Measurements from ENCODE around the gene PHACTR3. TPM values are rescaled to one million over a fixed set of nuclear protein-coding genes. Genes with fewer than 3 reads are reported as not detected.

PHACTR3 gene
- total RNA-seq, 1 donor from 2014 or later = 2.1 TPM

- Mint-ChIP-seq H3K9me3 (no peaks in the 10 kb centered on the region), H3K36me3 (no peaks in the 10 kb centered on the region), H3K4me3 (no peak overlapping the region), H3K27ac (no peak overlapping the region), H3K4me1 (ENCODE audit: unreplicated experiment) (peaks cover 5% of the 10 kb centered on the region), H3K27me3 (peaks cover 33% of the 10 kb centered on the region)
- TF ChIP-seq, protein P1, sequence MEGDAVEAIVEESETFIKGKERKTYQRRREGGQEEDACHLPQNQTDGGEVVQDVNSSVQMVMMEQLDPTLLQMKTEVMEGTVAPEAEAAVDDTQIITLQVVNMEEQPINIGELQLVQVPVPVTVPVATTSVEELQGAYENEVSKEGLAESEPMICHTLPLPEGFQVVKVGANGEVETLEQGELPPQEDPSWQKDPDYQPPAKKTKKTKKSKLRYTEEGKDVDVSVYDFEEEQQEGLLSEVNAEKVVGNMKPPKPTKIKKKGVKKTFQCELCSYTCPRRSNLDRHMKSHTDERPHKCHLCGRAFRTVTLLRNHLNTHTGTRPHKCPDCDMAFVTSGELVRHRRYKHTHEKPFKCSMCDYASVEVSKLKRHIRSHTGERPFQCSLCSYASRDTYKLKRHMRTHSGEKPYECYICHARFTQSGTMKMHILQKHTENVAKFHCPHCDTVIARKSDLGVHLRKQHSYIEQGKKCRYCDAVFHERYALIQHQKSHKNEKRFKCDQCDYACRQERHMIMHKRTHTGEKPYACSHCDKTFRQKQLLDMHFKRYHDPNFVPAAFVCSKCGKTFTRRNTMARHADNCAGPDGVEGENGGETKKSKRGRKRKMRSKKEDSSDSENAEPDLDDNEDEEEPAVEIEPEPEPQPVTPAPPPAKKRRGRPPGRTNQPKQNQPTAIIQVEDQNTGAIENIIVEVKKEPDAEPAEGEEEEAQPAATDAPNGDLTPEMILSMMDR (conservative IDR thresholded peaks at IDR 0.05) = no peak
- no peak for DNase-seq (ENCODE audit: extremely low spot score, unreplicated experiment)
Measured at GRCh38 chr20:59825563-59825920, 221.2 kb downstream of the PHACTR3 start.

GRCh38 chr20:59825944-59826759 is 221.8 kb downstream of the PHACTR3 start:
- peak overlapping the region; percentile 25 for H3K27ac Mint-ChIP-seq
- TF ChIP-seq, protein P1 (conservative IDR thresholded peaks at IDR 0.05) = no peak
- peaks cover 5% of the 10 kb centered on the region for H3K4me1 Mint-ChIP-seq (ENCODE audit: unreplicated experiment)
- no peak for DNase-seq (ENCODE audit: extremely low spot score, unreplicated experiment)
- peaks cover 33% of the 10 kb centered on the region for H3K27me3 Mint-ChIP-seq
- H3K4me3 Mint-ChIP-seq = no peak overlapping the region
- no peaks in the 10 kb centered on the region for H3K36me3 Mint-ChIP-seq
- H3K9me3 Mint-ChIP-seq = no peaks in the 10 kb centered on the region

DNA sequence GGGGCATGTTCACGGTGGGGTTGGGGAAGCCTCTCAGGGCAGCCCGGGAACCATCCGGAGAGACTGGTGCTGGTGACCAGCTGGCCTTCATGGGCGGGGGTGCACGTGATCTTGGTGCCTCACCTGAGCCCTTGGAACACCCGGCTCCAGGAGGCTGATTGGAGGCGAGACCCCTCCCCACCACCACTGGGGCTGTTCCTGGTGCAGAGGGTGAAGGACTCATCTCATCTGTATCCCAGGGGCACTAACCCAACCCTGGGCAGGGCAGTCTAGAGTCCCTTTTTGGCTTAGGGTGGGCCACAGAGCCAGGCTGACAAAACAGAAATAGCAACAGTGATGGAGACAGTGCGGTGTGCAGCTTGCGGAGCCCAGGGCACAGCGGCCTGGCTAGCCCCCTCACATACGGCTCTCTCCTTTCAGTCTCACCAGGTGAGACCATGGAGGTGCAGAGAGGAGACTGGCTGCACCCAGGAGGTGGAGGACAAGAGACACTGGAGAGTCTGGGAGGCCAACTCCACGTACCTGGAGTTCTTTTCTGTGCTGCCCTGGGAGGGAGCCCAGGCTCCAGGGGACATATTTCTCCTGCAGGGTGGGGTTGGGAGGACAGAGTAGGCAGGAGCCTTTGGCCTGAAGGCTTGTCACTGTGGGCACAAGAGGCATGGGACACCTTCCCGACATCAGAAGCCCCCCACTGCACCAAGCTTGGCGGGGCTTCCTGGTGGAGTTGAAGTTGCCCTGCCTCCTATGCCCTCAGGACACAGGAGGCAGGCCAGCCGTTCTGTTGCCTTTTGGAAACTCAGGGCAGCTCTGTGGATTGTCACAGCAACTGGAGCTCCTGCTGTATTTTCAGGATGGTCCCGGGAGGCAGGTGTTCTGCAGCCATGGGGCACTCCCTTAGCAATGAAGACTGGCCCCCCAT is 223.1 kb downstream of the PHACTR3 start:
- no peak for DNase-seq (ENCODE audit: extremely low spot score, unreplicated experiment)
- Mint-ChIP-seq H3K4me3 (no peak overlapping the region), H3K36me3 (no peaks in the 10 kb centered on the region), H3K27ac (no peak overlapping the region), H3K9me3 (no peaks in the 10 kb centered on the region), H3K4me1 (ENCODE audit: unreplicated experiment) (peaks cover 5% of the 10 kb centered on the region), H3K27me3 (peaks cover 29% of the 10 kb centered on the region)
- TF ChIP-seq, protein P1 (conservative IDR thresholded peaks at IDR 0.05) = no peak

DNA sequence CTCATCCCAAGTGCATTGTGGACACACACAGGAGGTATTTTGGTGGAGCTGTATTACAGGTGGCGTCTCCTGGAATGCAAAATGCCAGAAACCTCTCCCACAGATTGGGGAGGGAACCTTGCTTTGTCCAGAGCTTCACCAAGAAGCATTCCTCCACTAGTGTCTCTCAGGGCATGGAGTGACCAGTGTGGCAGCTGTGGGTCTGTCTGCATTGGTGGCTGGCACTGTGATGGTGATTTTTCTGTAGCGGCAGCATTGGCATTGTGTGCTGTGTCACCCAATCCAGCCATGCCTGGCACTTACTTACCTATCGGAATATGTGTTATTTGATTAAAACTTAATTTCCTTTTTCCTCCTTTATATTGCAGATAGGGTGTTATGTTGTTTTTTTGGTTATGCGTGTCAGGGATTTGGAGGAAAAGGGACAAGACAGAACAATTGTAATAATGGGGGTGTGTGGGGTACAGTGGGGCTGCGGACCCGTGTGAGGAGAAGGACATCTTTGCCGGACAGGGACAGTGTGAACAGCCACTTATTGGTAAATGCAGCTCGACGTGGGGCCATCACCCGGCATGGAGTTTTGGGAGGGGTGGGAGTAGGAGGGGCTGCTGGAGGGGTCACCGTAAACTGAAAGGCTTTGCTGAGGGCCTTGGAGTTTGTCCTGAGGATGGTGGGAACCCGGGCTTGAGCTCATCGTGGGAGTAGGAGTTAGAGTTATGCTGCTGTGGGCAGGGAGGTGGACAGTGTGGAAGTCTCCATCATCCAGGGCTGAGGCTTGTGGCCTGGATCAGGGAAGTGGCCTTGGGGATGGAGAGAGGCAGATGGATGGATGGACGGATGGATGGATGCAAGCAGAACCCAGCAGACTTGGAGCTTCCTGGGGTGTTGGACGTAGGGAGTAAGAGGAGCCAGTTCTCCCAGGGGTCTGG is 224.0 kb downstream of the PHACTR3 start:
- Mint-ChIP-seq H3K4me1 (ENCODE audit: unreplicated experiment) (peaks cover 5% of the 10 kb centered on the region), H3K36me3 (no peaks in the 10 kb centered on the region), H3K27ac (peak overlapping the region; percentile 61), H3K4me3 (no peak overlapping the region), H3K27me3 (peaks cover 31% of the 10 kb centered on the region), H3K9me3 (no peaks in the 10 kb centered on the region)
- no peak for DNase-seq (ENCODE audit: extremely low spot score, unreplicated experiment)
- TF ChIP-seq, protein P1 (conservative IDR thresholded peaks at IDR 0.05) = no peak
